ENCODE results near the gene OPCML. TPM values are rescaled to one million over a fixed set of nuclear protein-coding genes. Genes with fewer than 3 reads are reported as not detected.

OPCML gene
- total and polyA plus RNA-seq, 2 donors (not counting 1 experiment from before 2014, with no cell fraction given) = 0.99 to 2.8 TPM

DNA sequence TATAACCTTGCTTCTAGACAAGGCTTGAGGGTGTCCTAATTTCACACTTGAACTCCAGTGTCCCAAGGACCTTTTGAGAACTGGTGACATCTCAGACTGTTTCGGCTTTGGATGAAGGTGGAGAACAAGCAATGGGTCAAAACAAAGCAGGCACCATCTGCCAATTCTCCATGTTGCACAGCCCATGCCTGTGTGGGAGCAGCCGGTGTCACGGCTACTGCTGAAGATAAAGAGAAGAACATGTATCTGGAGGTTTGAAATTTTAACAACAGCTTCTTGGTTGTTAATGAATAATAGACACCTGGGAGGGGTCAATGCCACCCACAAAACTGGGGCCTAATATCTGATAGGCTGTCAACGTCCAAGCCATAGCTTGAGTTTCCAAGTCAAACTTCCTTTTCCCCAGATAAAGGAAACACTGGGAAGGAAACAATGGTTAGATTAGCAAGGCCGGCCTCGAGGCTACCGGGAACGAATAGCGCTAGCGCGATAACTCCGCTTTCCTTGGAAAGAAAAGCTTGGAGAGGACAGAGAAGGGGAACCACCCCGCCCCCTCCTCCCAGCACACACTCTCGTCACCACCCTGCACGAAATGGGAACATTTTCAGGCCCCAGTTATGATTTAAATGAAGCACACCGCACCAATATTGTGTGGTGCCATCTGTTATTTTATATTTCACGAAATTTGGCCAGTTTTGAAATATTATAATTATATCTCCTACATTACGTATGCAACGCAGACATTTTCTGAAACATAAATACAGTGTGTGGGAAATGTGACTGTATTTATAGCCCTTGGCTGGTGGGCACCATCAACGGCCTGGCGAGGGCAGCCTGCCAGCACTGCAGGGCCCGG is 21.8 kb upstream of the OPCML start:
- H4K20me1 ChIP-seq (ENCODE audit: control insufficient read depth, extremely low read depth, insufficient read depth, low read length) = no peaks in the 10 kb centered on the region
- H3K36me3 ChIP-seq (ENCODE audit: control insufficient read depth, insufficient read depth, low read length) = no peaks in the 10 kb centered on the region
- TF ChIP-seq EZH2 (IDR thresholded peaks at IDR 0.05; ENCODE audit: low read length, missing control alignments) = no peak
- H3K4me1 ChIP-seq (ENCODE audit: control insufficient read depth, extremely low read depth, insufficient read depth, low read length) = no peaks in the 10 kb centered on the region
- H3K4me3 ChIP-seq (replicated peaks in 1 of 4; ENCODE audit: control extremely low read depth in 1 of 4, insufficient read depth in 1 of 4, low read depth in 3 of 4, low read length in 4 of 4) = no peak overlapping the region
- H2AFZ ChIP-seq (ENCODE audit: low read length) = no peak overlapping the region
- H3K27ac ChIP-seq (ENCODE audit: insufficient read depth, low read length) = no peak overlapping the region
- H3K4me2 ChIP-seq (ENCODE audit: extremely low read depth, insufficient read depth, low read length) = no peak overlapping the region
- no peak overlapping the region for H3K9ac ChIP-seq (ENCODE audit: insufficient read depth, low read length)
- no peaks in the 10 kb centered on the region for H3K79me2 ChIP-seq (ENCODE audit: control insufficient read depth, insufficient read depth, low read length)
- no peaks in the 10 kb centered on the region for H3K9me3 ChIP-seq (ENCODE audit: control insufficient read depth, insufficient read depth, low read depth, low read length)
- no peaks in the 10 kb centered on the region for H3K27me3 ChIP-seq (ENCODE audit: control insufficient read depth, insufficient read depth, low read length)
- no peak for DNase-seq (ENCODE audit: low read depth in 2 of 2)

DNA sequence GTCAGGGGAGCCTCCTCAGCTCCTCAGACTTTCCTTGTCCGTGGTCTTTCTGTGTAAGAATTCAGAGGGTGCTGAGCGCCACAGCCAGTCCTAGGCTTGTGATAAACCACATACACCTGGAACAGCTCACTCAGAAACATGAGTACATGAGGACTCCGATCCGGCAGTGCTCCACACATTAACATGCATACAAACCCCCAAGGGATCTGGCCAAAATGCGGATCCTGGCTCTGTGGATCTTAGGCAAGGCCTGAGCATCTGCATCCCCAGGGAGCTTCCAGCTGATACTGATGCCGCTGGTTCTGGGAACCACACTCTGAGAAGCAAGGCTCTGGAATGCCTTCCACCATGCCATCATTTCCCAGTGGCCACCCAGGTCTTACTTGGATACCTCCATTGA is 20.6 kb upstream of the OPCML start:
- Histone ChIP-seq H3K4me3 (replicated peaks in 1 of 4; ENCODE audit: control extremely low read depth in 1 of 4, insufficient read depth in 1 of 4, low read depth in 3 of 4, low read length in 4 of 4) (no peak overlapping the region), H3K9ac (ENCODE audit: insufficient read depth, low read length) (no peak overlapping the region), H2AFZ (ENCODE audit: low read length) (no peak overlapping the region), H3K4me1 (ENCODE audit: control insufficient read depth, extremely low read depth, insufficient read depth, low read length) (no peaks in the 10 kb centered on the region), H3K27ac (ENCODE audit: insufficient read depth, low read length) (no peak overlapping the region), H3K9me3 (ENCODE audit: control insufficient read depth, insufficient read depth, low read depth, low read length) (no peaks in the 10 kb centered on the region), H3K27me3 (ENCODE audit: control insufficient read depth, insufficient read depth, low read length) (no peaks in the 10 kb centered on the region), H4K20me1 (ENCODE audit: control insufficient read depth, extremely low read depth, insufficient read depth, low read length) (no peaks in the 10 kb centered on the region), H3K79me2 (ENCODE audit: control insufficient read depth, insufficient read depth, low read length) (no peaks in the 10 kb centered on the region), H3K4me2 (ENCODE audit: extremely low read depth, insufficient read depth, low read length) (no peak overlapping the region), H3K36me3 (ENCODE audit: control insufficient read depth, insufficient read depth, low read length) (no peaks in the 10 kb centered on the region)
- no peak for DNase-seq (ENCODE audit: low read depth in 2 of 2)
- no peak for TF ChIP-seq EZH2 (IDR thresholded peaks at IDR 0.05; ENCODE audit: low read length, missing control alignments)
- TF ChIP-seq, protein P1, sequence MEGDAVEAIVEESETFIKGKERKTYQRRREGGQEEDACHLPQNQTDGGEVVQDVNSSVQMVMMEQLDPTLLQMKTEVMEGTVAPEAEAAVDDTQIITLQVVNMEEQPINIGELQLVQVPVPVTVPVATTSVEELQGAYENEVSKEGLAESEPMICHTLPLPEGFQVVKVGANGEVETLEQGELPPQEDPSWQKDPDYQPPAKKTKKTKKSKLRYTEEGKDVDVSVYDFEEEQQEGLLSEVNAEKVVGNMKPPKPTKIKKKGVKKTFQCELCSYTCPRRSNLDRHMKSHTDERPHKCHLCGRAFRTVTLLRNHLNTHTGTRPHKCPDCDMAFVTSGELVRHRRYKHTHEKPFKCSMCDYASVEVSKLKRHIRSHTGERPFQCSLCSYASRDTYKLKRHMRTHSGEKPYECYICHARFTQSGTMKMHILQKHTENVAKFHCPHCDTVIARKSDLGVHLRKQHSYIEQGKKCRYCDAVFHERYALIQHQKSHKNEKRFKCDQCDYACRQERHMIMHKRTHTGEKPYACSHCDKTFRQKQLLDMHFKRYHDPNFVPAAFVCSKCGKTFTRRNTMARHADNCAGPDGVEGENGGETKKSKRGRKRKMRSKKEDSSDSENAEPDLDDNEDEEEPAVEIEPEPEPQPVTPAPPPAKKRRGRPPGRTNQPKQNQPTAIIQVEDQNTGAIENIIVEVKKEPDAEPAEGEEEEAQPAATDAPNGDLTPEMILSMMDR (conservative IDR thresholded peaks at IDR 0.05 in 1 of 2, IDR thresholded peaks at IDR 0.05 in 1 of 2; ENCODE audit: low read depth in 1 of 2, low read length in 2 of 2) = no peak

DNA sequence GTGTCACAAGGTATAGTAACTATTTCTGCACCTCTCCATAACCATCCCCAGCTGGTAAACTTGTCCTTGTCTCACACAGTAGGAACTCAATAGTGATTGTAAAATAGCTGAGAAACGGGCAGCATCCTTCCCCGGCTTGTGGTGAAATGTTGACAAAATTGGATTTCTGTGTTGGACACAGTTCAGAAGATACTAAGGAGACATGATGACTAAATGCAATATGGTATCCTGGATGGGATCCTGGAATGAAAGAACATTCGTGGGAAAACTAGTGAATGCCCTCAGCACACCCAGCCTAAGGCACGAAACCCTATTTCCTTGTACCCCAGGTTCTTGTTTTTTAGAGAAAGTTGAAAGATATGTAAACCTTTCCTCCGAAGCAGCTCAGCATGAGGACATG is 18.8 kb upstream of the OPCML start:
- Histone ChIP-seq H3K9me3 (ENCODE audit: control insufficient read depth, insufficient read depth, low read depth, low read length) (no peaks in the 10 kb centered on the region), H3K36me3 (ENCODE audit: control insufficient read depth, insufficient read depth, low read length) (no peaks in the 10 kb centered on the region), H3K4me1 (ENCODE audit: control insufficient read depth, extremely low read depth, insufficient read depth, low read length) (no peaks in the 10 kb centered on the region), H3K27me3 (ENCODE audit: control insufficient read depth, insufficient read depth, low read length) (no peaks in the 10 kb centered on the region), H3K4me2 (ENCODE audit: extremely low read depth, insufficient read depth, low read length) (no peak overlapping the region), H3K9ac (ENCODE audit: insufficient read depth, low read length) (no peak overlapping the region), H3K79me2 (ENCODE audit: control insufficient read depth, insufficient read depth, low read length) (no peaks in the 10 kb centered on the region), H3K4me3 (replicated peaks in 1 of 4; ENCODE audit: control extremely low read depth in 1 of 4, insufficient read depth in 1 of 4, low read depth in 3 of 4, low read length in 4 of 4) (no peak overlapping the region), H2AFZ (ENCODE audit: low read length) (no peak overlapping the region), H3K27ac (ENCODE audit: insufficient read depth, low read length) (no peak overlapping the region), H4K20me1 (ENCODE audit: control insufficient read depth, extremely low read depth, insufficient read depth, low read length) (no peaks in the 10 kb centered on the region)
- DNase-seq (ENCODE audit: low read depth in 2 of 2) = no peak
- TF ChIP-seq EZH2 (IDR thresholded peaks at IDR 0.05; ENCODE audit: low read length, missing control alignments) = no peak
- TF ChIP-seq, protein P1 (conservative IDR thresholded peaks at IDR 0.05 in 1 of 2, IDR thresholded peaks at IDR 0.05 in 1 of 2; ENCODE audit: low read depth in 1 of 2, low read length in 2 of 2) = no peak
